ENCODE data around the gene CCDC121. TPM values are rescaled to one million over a fixed set of nuclear protein-coding genes. Genes with fewer than 3 reads are reported as not detected.
"Not testable (repeated sequence)": the region's sequence is repeated elsewhere in the genome, so short reads cannot be mapped to it uniquely, and the experiment has no call there.

CCDC121 gene
- total RNA-seq, 1 experiment from 2014 or later = 2.9 TPM

DNA sequence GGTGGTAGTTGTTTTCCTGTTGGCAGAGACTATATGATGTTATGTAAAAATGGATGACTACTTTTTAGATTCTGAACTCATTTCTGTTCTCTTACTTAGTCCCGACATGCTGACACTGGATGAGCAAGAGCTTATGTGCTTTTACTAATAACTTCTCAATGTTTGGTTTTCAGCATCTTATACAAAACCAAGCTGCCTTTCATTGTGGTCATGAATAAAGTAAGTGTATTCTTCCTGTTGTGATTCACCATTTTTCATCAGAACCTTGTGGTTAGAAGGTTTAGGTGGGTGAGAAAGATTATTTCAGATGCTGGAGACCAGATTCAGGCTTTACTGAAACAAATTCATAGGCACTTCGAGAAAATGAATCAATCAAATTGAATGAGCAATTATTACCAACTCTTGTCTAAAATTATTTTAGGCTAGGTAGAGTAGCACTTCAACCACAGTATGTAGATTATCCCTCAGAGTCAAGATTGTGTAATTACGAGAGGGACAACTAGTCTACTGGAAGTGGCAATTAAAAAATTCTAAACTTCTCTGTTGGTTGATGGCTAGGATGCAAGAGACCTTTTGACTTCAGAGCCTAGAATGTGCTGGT is 9.3 kb upstream of the CCDC121 start:
- peak; percentile 88 for DNase-seq (ENCODE audit: low read depth)

DNA sequence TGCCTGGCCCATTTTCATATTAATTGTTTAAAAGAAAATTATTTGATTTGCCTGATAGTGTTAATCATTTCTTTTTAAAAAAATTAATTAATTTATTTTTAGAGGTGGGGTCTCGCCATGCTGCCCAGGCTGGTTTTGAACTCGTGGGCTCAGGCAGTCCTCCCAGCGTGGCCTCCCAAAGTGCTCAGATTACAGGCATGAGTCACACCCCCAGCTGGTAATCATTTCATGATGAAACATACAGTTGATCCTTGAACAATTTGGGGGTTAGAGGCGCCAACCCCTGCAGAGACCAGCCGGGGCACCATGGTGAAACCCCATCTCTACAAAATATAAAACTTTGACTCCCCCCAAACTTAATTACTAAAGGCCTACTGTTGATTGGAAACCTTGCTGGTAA is 8.0 kb upstream of the CCDC121 start:
- peak; percentile 41 for DNase-seq (ENCODE audit: low read depth)

DNA sequence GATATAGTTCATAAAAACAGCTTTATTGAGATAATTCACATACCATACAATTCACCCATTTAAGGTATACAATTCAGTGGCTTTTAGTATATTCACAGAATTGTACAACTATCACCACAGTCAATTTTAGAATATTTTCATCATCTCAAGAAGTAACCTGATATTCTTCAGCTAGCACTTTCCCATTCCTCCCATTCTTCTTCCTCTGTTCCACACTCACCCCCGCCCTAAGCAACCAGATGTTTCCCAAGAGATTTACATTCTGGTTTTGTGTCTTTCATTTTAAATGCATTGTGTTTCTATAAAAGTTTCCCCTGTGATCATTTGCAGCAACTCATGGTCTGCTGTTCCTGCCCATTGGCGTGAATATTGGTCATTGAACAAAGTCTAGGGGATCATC is 5.5 kb upstream of the CCDC121 start:
- DNase-seq (ENCODE audit: low read depth) = no peak

DNA sequence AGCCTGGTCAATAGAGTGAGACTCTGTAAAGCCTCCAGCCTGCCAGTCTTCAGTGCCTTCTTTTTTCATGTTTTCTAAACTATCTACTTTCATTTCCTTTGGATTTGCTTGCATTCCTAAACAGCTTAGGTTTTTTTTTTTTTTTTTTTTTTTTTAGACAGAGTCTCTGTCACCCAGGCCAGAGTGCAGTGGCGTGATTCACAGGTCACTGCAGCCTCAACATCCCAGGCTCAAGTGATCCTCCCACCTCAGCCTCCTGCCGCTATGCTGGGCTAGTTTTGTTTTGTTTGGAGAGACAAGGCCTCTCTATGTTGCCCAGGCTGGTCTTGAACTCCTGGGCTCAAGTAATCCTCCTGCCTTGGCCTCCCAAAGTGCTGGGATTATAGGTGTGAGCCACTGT is 1.4 kb upstream of the CCDC121 start:
- not testable (repeated sequence) for DNase-seq (ENCODE audit: low read depth)

DNA sequence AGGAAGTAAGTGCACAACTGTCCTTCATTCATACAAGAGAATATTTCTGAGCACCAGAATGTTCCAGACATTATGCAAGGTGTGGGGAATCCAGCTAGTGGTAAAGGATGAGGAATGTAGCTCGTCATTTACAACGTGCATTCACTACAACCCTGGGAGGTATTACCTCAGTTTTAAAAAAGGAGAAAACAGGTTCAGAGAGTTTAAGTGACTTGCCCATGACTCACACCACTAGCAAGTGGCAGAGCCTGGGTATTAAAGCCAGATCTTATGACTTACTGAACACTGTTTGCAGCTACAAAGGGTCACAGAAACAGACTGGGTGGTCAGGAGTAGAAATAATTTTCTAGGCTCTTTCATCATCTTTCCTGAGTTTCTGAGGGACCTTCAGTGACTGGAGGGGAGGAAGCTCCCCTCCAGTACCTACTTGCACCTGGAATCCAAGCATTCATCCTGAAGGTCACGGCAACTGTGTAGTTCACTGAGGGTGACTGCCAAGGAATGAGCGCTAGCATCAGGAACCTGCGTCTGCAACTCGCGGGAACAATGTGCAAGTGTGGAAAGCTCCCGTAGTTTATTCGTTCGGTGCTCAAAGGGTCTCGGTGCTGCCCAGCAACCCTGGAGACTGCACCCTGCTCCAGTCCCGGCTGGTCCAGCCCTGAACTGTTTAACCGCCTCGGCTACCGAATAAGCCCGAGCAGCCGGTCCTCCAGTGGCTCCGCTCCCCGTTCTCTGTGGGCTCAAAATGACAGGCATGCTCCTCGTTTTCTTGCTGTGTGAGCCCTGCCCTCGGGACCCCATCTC is 647 bp downstream of the CCDC121 start:
- DNase-seq (ENCODE audit: low read depth) = peak; percentile 89

DNA sequence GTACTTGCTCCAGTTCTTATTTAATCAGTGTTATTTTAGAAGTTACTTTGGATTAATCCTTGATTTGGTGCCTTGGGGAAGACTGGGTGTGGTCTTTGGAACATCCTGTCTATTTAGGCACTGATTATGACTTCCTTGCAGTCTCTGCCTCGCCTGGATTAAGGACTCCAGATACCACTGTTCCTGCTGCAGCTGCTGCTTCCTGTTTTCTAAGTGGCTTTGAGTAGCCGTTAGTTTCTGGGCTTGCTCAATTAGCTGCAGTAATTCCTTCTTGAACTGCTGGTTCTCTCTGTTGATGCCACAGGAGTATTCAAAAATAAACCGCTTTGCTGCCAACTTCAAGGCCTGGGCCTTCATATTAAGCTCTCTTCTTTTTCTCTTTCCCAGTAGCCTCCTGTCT is 1.9 kb downstream of the CCDC121 start:
- peak; percentile 76 for DNase-seq (ENCODE audit: low read depth)

DNA sequence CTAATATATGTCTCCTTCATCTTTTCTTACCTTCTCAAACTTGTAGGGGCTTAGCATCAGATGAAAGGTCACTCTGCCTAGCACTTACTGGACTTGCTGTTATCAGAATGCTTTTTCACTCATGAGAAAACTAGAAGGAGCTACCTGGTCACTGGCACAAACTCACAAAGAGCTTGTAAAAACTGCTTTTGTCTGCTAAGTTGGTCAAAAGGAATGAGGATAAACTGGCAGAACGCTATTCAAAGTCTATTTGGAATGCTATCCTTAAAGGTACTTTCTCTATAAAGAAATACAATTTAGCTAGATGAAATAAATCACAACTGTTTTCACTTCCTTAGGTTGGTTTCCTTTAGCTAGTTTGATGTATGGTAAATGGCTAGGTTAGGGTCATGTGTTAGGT is 2.5 kb downstream of the CCDC121 start:
- not testable (repeated sequence) for DNase-seq (ENCODE audit: low read depth)

DNA sequence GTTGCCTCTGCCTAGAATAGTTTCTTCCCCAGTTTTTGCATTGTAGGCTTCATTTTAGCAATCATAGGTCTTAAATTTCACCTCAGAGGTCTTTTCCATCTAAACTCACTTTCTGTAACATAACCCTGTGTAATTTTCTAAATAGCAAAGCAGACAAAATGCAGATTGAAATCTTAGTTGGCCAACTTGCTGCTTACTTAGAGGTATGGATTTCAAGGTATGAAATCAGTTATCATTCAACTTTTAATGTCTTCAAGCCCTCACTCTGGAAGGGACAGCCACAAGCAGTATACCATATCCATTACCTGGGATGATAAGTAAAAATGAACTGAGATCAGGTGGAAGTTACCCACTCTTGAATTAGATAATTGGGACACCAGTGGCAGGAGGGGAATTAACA is 3.9 kb downstream of the CCDC121 start:
- no peak for DNase-seq (ENCODE audit: low read depth)

DNA sequence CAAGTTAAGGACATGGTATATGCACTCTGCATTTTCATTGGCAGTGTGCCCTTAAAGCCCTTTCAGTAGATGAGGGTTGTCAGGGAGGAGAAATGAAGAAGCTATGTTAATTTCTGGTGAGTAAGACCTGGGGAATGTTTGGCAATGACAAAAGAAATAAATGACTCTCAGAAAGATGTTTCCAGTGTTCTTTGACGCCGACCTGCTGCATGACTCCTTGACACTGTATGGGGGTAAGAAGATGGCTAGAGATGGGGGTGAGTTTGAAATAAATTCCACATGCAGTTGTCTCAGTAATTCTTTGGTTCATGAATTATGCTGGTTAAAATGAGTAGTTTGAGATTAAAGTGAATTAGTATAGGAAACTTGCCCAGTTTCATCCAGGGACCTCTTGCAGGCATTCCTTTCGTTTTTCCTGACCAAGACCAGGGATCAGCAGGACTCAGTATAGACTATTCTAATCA is 5.9 kb downstream of the CCDC121 start:
- DNase-seq (ENCODE audit: low read depth) = peak; percentile 69

DNA sequence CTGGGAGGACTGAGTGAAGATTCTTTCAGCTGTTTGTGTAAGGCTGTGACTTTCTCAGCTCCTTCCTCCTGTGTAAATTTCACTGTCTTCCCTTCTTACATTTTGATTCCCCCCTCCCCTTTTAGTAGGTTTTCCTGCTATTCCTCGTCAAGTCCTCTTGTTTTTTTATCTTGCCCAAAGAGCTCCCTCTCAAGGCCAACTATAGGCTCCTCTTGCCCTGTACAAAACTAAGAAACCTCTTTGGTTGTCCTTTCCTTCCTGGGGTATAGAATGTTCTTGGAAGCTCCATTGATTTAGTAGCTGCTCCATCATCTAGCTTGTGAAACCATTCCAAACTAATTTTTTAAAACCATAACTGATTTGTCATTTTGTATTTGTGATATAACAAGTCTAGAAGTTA is 7.3 kb downstream of the CCDC121 start:
- no peak for DNase-seq (ENCODE audit: low read depth)

DNA sequence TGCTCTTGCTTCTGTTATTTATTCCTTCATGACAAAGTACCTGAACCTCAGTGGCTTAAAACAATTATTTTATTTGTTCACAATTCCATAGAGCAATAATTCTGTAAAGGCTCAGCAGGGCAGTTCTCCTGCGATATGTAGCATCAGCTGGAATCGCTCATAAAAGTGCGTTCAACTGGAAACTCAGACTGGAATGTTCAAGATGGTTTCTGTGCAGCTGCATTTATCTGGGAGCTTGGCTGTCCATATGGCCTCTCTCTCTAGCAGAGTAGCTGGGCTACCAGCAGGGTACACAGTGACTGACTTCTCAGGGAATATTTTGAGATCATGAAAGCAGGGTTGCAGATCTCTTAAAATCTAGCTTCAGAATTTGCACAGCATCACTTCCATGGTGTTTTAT is 13.5 kb downstream of the CCDC121 start:
- no peak for DNase-seq (ENCODE audit: low read depth)

DNA sequence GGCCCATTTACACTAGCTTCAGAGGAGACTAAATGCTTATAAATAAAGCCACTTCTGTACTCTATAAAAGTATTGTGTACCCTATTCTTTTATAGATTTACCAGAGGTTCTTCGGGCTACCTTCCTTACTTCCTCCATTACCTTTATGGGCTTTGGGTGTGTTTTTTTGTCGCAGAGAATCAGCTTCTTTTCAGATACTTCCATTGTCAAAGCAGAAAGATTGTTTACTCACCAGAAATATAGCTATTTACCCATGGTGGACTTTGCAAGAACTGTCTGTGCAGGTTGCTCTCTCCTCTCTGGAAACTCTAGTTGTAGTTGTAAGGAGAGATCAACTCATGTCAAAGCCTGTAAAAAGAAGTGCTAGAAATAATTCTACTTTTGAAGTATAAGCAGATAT is 14.8 kb downstream of the CCDC121 start:
- no peak for DNase-seq (ENCODE audit: low read depth)

DNA sequence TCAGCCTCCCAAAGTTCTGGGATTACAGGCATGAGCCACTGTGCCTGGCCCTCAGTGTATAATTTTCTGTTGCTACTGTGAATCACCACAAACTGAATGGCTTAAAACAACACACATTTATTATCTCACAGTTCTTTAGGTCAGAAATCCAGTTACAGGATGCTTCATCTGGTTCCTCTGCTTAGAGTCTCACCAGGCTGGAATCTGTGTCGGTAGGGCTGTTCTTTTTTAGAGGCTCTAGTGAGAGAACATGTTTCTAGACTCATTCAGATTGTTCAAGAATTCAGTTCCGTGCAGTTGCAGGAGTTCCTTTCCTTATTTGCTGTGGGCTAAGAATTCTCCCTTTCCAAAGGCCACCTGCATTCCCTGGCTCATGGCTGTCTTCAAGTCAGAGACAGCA is 22.2 kb downstream of the CCDC121 start:
- peak; percentile 26 for DNase-seq (ENCODE audit: low read depth)

DNA sequence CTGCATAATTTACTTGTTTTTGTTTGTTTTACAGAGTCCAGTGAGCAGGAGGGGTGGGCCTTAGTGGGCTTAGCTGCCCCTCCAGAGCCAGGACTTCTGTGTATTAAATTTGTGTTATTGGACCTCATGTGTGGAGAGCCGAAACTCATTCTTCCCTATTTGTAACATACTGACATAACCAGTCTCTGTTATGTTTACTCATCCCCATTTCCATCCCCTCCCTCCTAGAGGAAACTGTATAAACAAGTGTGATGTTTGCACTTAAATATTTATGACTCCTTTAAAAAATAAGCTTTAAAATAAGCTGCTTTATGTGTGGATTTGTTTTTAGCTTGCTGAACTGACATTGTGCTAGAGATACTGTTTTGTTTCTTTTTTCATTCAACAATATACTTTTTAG is 32.2 kb downstream of the CCDC121 start:
- no peak for DNase-seq (ENCODE audit: low read depth)

DNA sequence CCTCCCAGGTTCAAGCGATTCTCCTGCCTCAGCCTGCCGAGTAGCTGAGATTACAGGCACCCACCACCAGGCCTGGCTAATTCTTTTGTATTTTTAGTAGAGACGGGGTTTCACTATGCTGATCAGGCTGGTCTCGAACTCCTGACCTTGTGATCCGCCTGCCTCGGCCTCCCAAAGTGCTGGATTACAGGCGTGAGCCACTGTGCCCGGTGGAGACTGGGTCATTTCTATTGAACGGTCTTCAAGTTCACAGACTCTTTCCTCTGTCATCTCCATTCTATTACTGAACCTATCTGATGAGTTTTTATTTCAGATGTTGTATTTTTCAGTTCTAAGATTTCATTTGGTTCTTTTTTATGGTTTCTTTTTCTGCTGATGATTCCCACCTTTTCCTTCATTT is 33.4 kb downstream of the CCDC121 start:
- not testable (repeated sequence) for DNase-seq (ENCODE audit: low read depth)

DNA sequence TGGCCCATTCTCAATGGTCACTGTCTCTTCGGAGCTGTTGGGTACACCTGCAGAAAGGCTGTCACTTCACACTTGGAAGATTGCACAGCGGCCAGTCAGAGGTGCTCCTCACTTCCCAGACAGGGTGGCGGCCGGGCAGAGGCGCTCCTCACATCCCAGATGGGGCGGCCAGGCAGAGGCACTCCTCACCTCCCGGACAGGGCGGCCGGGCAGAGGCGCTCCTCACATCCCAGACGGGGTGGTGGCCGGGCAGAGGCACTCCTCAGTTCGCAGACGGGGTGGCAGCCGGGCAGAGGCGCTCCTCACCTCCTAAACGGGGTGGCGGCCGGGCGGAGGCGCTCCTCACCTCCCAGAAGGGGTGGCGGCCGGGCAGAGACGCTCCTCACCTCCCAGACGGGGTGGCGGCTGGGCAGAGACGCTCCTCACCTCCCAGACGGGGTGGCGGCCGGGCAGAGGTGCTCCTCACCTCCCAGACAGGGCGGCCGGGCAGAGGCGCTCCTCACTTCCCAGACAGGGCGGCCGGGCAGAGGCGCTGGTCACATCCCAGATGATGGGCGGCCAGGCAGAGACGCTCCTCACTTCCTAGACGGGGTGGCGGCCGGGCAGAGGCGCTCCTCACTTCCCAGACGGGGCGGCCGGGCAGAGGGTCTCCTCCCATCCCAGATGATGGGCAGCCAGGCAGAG is 34.6 kb downstream of the CCDC121 start:
- DNase-seq (ENCODE audit: low read depth) = not testable (repeated sequence)

DNA sequence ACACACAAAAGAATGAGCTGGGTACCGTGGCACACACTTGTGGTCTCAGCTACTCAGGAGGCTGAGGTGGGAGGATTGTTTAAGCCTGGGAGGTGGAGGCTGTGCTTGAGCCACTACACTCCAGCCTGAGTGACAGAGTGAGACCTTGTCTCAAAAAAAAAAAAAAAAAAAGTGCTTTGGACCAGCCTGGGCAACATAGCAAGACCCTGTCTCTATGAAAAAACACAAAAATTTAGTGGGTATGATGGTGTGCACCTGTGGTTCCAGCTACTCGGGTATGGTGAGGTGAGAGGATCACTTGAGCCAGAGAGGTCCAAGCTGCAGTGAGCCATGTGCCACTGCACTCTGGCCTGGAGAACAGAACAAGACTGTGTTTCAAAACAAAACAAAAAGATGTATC is 35.6 kb downstream of the CCDC121 start:
- no peak for DNase-seq (ENCODE audit: low read depth)

DNA sequence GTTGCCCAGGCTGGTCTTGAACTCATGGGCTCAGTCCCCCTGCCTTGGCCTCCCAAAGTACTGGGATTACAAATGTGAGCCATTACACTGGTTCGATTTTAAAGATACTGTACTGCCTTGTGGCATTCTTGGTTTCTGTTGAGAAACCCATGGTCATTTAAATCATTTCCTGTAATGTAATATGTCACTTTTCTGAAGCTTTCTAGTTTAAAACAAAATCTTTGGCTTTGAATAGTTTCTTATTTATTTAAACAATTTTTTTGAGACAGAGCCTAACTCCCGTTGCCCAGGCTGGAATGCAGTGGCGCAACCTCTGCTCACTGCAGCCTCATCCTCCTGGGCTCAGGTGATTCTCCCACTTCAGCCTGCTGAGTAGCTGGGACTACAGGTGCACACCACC is 37.1 kb downstream of the CCDC121 start:
- no peak for DNase-seq (ENCODE audit: low read depth)

DNA sequence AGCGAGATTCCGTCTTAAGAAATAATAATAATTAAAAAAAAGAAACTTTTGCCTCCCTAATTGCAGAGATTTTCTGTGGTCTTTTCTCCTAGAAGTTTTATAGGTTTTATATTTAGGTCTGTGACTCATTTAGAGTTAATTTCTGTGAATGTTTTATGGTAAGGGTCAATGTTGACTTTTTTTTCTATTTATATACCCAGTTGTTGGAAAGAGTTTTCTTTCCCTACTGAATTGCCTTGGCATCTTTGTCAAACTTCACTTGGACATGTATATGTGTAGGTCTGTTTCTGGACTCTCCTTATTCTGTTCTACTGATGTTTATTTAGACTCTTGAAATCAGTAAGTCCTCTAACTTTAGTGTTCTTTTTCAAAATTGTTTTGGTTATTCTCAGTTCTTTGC is 40.5 kb downstream of the CCDC121 start:
- DNase-seq (ENCODE audit: low read depth) = no peak

DNA sequence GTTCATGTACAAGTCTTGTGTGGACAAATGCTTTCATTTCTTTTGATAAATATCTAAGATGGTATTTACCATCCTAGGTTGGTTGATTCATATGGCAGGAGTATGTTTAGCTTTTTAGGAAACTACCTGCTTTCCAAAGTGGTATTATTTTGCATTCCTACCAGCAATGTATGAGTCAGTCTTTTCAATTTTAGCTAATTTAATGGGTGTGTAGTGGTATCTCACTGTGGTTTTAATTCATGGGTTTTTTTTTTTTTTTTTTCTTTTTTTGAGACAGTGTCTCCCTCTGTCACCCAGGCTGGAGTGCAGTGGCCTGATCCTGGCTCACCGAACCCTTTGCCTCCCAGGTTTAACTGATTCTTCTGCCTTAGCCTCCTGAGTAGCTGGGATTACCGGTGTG is 41.8 kb downstream of the CCDC121 start:
- no peak for DNase-seq (ENCODE audit: low read depth)

DNA sequence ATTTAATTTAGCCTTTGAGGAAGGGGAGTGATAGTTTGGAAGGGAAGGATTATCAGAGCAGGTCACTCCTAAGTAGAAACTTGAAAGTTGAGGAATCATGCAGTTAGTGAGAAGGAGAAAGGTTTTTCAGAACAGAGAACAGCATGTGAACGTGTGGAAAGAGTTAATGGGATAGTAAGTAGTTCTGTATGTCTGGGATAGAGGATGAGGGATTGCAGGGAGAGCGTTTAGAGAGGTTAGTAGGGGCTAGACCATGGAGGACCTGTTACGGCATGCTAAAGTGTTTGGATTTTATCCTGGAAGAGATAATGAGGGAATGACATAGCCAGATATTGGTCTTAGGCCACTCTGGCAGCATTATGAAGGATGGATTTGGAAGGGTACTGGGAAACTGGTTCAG is 44.2 kb downstream of the CCDC121 start:
- DNase-seq (ENCODE audit: low read depth) = no peak

DNA sequence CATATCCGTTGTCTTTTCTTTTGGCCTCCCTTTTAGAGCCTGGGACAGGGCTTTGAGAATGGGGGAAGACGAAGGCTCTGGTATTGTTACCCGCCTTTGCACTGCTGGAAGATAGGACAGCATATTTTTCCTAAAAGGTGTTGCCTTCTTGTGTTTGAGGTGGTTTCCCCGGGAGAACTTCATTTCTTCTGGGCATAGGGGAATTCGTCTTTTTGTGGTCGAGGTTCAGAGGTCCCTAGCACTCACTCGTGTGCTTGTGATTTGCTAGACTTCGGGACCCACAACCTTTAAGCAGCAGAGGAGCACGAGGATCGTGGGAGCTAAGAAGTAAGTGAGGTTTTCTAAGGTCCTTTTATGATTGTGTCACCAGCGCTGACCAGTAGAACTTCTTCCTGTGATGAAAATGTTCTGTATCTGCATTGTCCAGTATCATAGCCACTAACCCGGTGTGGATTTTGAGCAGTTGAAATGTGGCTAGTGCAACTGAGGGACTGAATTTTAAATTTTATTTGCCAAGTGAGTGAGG is 45.4 kb downstream of the CCDC121 start:
- DNase-seq (ENCODE audit: low read depth) = peak; percentile 23

Data from LHCN-M2 (cell line).